Activated CD4-positive, alpha-beta T cell treated with anti-CD3 and anti-CD28 coated beads, Interleukin-2, amount 50 U/mL, for 16 hours (primary cell): ENCODE measurements around the gene UBQLN4.
"Not testable (repeated sequence)": the region's sequence is repeated elsewhere in the genome, so short reads cannot be mapped to it uniquely, and the experiment has no call there.

Experiments used
- DNase-seq: peaks from one replicate; pipeline ENCODE4 v3.0.0-alpha.2; 2020

The UBQLN4 gene

DNA sequence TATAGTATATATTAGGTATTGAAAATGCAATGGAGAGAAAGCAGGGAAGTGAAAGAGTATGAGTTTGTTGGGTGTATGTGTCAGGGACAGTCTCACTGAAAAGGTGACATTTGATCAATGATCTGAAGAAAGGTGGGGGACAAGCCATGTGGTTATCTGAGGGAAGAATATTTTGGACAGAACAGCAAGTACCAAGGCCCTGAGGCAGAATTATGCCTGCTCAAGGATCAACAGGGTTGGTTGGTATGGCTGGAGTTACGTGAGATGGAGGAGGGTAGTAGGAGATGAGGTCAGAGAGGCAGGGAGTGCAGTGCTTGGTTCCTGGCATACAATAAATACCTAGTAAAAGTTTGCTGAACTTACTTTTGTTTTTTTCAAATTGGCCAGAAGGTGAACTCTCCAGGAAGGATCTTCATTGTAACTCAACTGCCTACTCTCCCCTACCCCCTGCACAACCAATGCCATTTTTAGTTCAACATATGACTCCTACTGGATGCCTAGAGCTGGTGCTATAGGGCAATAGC lies 2.8 kb upstream of the UBQLN4 start:
- no peak for DNase-seq

DNA sequence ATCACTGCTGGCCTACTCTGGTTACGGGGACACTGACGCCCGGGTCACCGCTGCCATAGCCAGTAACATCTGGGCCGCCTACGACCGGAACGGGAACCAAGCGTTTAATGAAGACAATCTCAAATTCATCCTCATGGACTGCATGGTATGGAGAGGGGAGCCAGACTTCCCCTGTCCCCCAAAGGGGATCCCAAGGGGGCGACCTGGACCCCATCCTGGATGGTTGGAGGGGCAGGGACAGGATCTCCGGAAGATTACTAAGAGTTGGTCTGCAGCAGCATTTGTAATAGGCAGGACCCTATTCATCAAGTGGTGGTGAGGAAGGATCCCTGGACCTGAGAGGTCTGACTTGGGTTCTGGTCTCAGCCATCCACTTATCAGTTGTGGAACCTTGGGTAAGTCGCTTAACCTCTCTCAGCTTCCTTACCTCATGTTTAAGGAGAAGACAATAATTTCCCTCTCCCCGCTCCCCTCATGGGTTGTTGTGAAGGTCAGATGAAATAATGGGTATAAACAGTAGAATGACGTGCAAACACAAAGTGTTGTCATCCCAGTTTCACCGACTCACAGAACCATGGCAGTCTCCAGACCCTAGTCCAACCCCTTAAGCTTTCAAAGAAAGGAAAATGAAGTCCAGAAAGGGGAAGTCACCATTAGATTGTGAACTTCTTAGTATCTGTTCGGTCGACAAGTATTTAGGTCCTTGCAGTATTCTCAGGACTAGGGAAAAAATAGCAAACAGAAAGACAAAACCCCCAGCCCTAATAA lies 1.9 kb upstream of the UBQLN4 start:
- no peak for DNase-seq

DNA sequence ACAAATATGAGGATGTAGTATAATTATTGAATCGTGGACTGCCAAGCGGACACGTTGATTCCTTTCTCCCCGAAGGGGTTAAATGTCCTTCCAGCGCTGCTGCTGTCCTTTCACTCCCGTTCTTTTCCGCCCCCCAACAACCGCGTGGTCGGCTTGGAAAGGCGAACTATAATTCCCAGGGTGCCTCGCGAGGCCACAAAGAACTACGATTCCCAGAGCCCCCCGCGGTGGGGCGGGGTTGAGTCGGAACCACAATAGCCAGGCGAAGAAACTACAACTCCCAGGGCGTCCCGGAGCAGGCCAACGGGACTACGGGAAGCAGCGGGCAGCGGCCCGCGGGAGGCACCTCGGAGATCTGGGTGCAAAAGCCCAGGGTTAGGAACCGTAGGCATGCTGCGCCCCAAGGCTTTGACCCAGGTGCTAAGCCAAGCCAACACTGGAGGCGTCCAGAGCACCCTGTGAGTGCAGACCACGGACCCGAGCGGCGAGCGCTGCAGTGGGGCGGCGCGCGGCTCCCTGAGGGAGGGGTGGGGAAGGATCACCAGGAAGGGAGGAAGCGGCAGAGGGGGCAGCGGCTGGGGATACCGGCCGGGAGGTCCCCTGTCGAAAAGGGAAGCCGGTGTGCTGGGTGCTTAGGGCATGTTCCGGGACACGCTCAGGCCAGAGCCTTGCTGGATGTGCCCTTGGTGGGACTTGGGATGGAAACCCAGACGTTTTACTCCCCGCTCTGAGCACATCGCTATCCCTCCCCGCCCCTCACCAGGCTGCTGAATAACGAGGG lies 1.1 kb upstream of the UBQLN4 start, which contains the start of gene LAMTOR2:
Gene LAMTOR2, plus strand, starts transcription at position 283 of the 781 bp plus-strand sequence. Its CDS starts 108 bp downstream, at position 391.
- DNase-seq, result peak; percentile 98

DNA sequence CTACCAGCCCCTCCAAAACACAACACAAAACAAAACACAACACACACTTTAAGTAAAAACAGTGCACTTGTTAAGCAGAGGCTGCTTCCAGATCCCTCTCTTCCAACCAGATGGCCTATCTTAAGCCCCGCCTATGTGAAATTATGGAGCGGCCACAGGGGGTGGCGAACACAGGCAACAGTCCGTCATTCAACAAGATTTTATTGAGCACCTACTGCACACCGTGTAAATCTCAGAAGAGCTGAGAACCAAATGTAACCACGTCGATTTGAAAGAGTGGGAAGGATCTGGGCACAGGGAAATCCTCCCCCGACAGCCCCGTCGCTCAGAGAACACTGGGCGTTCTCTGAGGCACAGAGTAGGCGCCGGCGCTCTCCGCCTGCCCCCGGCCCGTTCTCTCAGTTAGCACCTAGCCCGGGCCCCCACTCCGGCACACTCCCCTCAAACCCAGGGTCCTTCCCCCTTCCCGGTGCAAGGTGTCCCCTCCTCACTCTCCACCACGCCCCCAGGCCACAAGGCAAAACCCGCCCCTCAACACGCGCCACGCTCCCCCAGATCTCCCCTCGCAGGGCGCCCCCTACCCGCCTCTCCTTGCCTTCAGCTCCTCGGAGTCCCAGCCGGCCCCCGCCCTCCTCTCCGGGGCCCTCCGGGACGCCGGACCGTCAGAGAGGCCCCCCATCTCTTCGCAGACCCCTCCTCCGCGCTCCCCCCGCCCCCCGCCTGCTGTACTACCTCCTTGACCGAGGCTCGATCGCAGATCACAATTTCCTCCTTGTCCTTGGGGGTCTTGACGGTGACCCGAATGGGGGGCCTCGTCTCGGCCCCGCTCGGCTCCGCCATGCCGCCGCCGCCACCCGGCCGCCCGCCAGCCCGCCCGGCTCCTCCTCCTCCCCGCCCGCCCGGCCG lies 483 bp downstream of the UBQLN4 start:
- peak; percentile 66 for DNase-seq

DNA sequence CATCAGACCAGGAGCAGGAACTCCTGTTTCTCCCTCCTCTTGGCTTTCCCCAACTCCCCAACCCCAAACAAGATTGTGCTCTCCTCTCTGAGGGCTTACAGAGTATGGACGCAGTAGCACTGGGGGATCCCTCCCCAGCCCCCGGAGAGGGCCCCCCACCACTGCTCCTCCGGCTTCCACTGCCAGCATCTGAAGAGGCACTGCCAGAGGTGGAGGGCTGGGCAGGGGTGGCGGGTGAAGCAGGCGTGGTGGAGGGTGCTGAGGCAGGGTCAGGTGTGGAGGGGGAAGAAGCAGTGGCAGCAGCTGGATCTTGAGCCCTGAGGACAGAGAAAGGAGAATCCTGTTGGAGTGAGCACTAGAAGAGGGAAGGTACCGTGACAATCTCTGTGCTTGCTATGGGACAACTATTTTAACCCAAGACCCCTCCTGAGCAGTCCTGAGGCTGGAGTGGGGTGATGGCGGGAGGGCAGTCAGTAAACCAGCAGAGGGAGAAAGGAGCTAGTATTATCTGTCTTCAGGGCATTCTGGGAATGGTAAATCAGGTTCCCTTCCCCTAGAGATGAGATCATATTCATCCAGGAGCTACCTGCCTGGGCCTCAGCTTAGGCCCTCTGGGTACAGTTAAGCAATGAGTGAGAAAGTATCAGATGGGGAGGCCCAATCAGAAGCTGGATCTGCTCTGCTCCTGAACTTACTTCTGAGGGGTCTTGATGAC lies 2.4 kb downstream of the UBQLN4 start:
- DNase-seq, result no peak

DNA sequence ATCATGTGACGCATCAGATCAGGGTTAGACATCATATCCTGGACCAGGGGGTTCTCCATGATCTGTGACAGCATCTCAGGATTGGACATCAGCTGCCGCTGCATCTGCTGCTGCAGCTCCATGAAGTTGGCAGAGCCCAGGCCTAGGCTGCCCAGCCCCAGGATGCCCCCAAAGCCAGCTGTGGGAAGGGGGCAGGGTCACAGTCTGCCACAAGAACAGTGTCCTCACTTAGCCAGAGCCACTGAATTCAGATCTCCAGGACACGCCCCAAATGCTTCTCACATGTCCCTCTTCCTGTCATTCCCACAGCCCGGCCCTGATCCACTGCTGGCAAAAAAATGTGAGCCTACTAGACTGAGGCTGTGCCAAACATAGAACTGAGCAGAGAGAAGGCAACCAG lies 3.2 kb downstream of the UBQLN4 start:
- no peak for DNase-seq

DNA sequence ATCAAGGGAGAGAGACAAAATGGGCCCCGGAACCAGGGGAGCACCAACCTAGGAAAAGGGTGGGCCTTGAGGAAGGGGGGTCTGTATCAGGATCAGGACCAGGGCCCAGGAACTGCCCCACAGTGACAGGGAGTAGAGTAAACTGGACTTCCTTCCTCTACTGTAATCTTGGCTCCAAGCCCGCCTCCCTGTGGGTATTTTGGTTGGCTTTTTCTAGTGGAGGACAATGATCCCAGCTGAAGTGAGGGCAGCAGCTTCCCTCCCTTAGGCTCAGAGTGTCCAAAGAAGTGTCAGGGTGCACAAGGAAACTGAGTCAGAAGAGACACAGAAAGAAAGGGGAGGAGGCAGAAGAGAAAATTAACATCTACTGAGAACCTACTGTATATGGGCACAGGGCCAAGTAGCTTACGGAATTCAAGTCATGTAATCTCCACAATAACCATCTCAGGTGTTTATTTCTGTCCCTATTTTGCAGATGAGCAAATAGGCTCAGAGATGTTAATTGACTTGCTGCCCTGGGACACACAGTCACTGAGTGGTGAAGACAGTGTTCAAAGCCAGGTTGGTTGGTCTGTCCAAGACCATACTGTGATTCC lies 4.8 kb downstream of the UBQLN4 start:
- no peak for DNase-seq

DNA sequence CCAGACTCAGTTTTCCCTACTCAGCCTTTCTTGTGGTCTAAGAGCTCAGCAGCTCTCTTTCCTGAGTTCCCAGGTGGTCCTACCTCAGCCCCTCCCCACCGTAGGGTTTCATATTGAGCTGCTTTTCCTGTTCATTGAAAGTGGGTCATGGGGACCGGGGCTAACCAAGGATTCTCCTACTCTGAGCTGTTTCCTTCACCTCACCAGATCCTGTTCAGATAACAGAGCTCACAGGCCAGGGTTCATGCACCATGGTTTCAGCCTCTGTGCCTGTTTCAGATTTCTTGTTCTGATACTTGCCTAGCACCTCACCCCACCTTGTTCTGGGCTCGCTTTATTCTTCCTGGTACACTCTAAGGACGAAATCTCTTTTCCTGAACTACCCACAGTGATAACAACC lies 8.5 kb downstream of the UBQLN4 start:
- peak; percentile 54 for DNase-seq

DNA sequence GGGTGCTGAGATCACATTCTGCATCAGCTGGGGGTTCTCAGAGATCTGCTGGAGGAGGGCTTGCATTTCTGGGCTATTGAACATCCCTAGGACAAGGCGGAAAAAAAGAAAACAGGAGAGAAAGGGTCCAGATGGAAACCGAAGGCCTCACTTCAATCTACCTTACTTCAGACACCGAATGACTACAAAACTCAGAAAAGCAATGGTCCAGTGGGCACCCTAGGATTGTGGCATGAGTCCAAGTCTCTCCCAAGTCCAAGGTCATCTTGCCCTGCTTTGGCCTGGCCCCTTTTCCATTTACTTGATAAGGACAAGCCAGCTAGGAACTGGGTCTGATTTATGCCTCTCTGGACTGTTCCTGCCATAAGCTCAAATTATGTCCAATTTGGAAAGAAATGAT lies 10.8 kb downstream of the UBQLN4 start:
- DNase-seq, result no peak

DNA sequence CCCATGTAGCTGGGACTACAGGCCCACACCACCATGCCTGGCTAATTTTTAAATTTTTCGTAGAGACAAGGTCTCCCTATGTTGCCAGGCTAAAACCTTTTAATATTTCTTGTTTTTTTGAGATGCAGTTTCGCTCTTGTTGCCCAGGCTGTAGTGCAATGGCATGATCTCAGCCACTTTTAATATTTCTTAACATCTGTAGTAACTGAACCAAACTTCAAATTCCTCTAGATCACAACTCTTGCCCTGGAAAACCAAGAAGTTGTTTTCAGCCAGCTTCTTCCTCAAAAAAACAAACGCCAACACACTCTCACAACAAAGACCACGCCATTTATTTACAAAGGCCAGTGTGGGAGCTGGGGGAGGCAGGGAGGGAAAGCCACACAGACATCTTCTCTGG lies 18.6 kb downstream of the UBQLN4 start:
- not testable (repeated sequence) for DNase-seq

DNA sequence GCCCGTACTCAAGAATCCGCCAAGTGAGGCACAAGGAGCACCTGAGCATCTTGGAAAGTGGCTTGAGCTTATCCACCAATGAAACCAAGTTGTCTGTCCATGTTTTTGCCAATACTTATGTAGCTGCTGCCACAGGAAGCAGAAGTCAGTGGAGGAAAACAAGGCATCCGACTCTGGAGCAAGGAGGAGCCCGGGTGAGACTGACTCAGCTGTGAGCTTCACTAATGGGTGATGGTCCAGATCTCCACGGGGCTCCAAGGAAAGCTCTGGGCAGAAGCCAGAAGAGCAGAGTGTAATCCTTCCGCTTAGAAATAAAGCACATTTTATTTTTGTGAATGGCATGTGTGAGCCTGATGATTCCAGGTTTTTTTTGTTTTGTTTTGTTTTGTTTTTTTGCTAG lies 20.6 kb downstream of the UBQLN4 start:
- no peak for DNase-seq

DNA sequence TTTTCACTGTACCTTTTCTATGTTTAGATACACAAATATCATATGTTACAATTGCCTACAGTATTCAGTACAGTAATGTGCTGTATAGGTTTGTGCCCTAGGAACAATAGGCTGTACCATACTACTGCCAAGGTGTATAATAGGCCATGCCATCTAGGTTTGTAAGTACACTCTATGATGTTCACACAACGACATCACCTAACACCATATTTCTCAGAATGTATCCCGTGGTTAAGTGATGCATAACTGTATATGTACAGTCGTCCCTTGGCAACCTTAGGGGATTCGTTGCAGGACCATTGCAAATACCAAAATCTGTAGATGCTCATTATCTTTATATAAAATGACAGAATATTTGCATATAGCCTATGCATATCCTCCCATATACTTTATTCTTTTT lies 27.0 kb downstream of the UBQLN4 start:
- DNase-seq, result peak; percentile 11

DNA sequence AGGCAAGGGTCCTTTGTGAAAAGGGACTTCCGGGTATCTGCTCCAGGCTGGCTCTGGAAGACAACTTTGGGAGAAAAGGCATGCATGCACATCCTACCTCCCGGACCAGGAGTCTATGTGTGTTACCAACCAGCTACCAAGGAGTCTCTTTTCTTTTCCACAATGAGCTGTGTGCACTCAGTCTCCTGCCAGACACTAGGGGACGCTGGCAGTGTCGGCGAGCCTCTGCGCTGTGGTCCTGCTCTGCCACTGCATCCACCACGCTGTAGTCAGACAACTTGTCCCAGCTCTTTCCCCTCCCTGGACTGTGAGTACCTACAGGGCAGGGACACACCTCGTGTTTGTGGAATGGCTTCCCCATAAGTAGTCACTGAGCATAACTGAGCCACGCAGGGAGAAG lies 27.7 kb downstream of the UBQLN4 start:
- peak; percentile 32 for DNase-seq

DNA sequence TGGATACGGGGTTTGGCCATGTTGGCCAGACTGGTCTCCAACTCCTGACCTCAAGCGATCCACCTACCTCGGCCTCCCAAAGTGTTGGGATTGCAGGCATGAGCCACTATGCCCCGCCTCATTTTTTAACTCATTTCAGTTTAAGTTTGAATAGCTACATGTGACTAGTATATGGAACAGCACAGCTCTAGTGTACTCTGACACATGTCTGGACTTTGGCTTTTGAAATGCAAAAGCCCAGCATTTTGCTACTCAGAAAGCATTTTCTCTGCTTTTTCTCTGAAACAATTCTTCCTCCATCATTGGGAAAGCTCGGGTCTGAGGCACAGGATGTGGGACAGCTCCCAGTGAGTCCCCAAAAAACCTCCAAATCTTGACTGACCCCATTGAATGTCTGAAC lies 28.8 kb downstream of the UBQLN4 start:
- no peak for DNase-seq

DNA sequence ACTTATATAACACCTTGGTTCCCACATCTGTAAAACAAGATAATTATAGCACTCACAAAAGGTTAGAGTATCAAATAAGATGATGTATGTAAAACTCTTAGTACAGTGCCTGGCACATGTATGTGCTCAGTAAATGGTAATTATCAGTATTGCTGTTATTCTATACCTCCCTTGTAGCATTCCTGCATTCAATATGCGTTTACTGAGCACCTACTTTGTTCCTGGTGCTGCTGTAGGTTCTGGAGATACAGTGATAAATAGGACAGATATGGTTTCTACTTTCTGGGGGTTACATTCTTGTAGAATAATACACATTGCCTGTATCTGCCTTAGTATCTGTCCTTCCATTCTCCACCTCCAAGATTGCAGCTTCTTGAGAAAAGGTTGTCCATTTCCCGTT lies 31.6 kb downstream of the UBQLN4 start:
- DNase-seq, result no peak

DNA sequence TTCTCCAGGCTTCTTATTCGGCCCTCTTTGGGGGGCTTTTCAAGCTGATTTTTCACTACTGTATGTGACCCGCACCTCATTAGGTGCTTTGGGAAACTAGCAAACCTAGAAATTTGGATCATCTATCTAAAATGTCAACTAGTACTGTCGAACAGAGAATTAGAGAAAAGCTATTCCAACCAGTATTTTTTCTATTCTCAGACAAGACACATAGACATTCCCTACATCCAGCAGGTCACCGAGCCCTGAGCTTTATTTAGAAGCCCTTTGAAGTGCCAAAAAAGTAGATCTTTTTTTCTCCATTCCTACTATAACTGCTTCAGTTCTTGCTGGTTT lies 32.5 kb downstream of the UBQLN4 start:
- no peak for DNase-seq

DNA sequence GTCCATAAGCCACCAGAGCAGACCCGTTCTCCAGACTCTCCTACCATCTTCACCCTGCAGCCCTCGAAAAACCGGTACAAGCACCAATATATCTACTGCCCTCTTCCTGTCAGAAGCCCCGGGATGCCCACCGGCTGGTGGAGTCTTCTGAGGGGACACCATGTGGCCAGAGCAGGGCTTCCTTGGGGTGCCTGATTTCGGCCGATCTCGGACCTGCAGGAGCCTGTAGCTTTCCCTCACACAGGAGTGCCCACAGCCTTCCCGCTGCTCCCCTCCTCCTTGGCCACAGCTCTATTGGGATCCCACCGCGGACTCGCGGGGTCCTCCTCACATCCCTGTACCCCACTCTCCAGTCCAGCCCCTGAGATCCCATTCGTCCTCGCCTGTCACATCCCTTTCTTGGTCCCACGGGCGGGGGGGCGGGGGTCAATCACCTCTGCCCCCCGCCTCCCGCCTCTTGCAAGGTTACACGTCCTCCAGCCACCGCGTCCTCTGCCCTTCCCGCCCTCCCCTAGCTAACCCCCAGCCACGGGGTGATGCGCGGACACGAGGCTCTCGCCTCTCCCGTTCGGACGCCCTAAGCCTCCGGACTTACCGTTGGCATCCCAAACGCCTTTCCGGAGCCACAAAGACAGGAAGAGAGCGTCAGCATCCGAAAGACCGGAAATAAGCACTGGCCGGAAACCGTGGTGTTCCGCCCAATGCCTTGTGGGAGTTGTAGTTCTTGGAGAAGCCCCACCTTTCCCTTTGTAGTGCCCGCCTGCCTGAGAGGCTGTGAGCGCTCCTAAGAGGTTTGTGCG lies 33.1 kb downstream of the UBQLN4 start, which contains the start of gene SSR2:
Gene SSR2, minus strand, starts transcription at position 659 of the 800 bp plus-strand sequence. CDS start 784 bp downstream, outside the sequence.
- peak; percentile 94 for DNase-seq

DNA sequence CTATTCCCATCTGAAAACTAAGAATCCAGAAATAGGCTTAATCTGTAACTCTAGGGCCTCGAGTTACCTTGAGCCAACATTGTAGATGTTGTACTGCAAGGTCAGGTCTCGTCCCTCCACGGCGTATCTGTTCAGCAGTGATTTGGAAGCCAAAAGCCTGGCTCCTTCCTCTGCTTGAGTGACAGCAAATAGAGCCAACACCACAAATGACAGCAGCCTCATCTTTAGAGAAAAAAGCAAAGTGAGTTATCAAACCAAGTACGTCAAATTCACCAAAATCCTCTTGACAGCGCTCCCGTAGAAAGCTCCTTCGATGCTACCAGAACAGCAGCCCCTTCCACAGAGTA lies 33.7 kb downstream of the UBQLN4 start:
- no peak for DNase-seq

DNA sequence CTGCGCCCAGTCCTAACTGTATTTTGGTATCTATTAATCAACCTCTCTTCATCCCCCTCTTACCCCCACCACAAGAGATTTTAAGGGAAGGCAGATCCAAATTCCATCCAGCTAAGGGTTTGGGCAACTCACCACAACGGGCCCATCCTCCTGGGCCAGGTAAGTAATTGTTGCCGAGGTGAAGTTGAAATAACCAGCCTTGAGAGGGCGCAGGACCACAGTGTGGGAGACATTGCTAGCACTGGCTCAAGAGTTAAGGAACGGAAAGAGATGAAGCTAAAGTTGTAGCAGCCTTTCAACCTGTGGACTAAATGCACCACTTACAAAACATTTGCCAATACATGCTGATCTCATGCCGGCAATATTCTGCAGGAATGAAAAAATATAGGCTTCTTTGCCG lies 38.8 kb downstream of the UBQLN4 start:
- DNase-seq, result no peak

DNA sequence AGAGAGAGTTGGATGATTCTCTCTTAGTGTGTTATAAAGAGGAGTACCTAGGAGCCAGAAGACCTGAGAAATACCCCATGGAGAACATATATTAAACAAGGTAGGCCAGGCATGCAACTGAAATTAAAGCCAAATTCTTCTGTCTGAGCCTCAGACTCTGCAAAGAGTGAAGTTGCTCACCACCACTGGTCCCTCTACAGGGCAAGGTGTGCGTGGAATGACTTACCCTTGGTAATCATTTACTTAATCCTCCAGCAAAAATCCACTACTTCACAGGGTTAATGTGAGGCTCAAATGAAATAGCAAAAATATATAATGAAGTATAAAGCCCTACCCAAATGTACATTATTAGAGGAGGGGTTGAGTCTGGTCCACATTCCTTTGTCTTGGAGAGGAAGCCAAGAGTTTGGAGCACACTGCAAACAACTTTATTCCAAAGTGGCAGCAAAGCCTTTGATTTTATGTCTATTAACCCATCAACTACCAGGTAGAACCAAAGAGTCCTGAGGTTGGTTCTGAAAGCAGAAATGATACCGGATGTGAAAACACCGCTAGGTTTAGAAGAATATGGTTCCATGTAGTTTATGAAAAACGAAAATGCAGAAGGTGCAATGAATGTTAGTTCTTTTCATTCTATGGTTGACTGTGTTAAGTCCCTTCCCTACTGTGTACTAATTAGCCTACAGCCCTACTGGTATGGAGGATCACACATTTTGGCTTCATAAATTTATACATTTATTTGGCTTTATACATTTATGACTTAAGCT lies 41.4 kb downstream of the UBQLN4 start:
- no peak for DNase-seq
